Thoracic aorta (tissue), 2 donors: Measurements from ENCODE around the gene ARHGAP10. TPM values are rescaled to one million over a fixed set of nuclear protein-coding genes. Genes with fewer than 3 reads are reported as not detected.

ENCODE experiments used
- ATAC-seq: fragments of 150-250 bp; one replicate; pipeline ENCODE4 v1.8.0; 2017; ENCODE audit warnings: low read depth; ENCODE audit not compliant: insufficient number of reproducible peaks, low FRiP score
- DNase-seq: peaks from one replicate; pipeline ENCODE4 v3.0.0-alpha.2; 2020; ENCODE audit warnings: low spot score
- H3K27ac ChIP-seq, 2 donors: fragments of 200-600 bp; sonication (generic); 1 replicate in 1 of 2; 2 replicates in 1 of 2; pipeline ENCODE4 v1.5.1; 2016; ENCODE audit warnings: mild to moderate bottlenecking in 2 of 2, moderate library complexity in 2 of 2
- H3K27me3 ChIP-seq: fragments of 200-600 bp; sonication (generic); replicated peaks from 2 replicates; pipeline ENCODE4 v1.6.0; 2016; ENCODE audit warnings: mild to moderate bottlenecking; ENCODE audit not compliant: insufficient read depth
- H3K36me3 ChIP-seq: fragments of 200-600 bp; sonication (generic); one replicate; pipeline ENCODE4 v1.5.1; 2016
- H3K4me1 ChIP-seq, 2 donors: fragments of 200-600 bp; sonication (generic); 1 replicate in 1 of 2; 2 replicates in 1 of 2; pipeline versions ENCODE4 v1.5.1 to v1.6.0; 2016; ENCODE audit warnings: low read depth in 2 of 2, mild to moderate bottlenecking in 1 of 2; ENCODE audit not compliant: control insufficient read depth in 1 of 2
- H3K4me3 ChIP-seq: fragments of 200-600 bp; sonication (generic); 2 replicates; pipeline ENCODE4 v1.5.1; 2016; ENCODE audit warnings: mild to moderate bottlenecking
- H3K9me3 ChIP-seq: fragments of 200-600 bp; sonication (generic); 2 replicates; pipeline ENCODE4 v1.5.1; 2016
- total RNA-seq, 2 donors: library from RNA; depleted of rRNA; stranded (reverse); fragments of >200 nt; gene quantifications; one replicate each; pipeline versions ENCODE4 v1.1.0 to v1.2.3, GENCODE V29; 2016
- TF ChIP-seq, protein P1 (sequence below): fragments of 200-600 bp; sonication (generic); IDR thresholded peaks from one replicate; pipeline ENCODE4 v1.5.1; 2019; ENCODE audit warnings: antibody characterized with exemption

Gene ARHGAP10
- total RNA-seq, 2 donors from 2014 or later = 195 to 211 TPM

DNA sequence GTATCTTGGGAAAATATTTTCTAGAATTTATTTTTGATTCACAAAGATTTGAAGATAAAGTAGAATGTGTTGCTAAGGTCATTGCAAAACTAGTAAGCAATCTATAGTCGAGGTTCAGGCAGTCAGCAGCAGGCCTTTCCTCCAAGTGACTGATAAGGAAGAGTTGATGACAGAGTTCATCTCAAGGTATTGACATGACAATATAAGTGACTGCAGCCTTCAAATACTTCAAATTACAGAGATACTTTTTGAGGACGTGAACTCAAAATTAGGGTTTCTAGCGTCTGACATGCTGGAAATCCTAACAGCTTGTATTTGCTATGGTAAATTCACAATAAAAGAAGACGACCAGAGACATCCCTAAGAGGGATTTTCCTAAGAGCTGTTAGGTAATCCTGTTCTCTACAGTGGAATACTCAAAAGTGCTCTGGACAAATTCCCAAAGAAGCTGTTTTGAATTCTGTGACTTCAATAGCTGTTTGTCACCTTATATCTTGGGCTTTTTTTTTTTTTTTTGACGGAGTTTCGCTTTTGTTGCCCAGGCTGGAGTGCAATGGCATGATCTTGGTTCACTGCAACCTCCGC lies 7.4 kb downstream of the ARHGAP10 start:
- TF ChIP-seq, protein P1, sequence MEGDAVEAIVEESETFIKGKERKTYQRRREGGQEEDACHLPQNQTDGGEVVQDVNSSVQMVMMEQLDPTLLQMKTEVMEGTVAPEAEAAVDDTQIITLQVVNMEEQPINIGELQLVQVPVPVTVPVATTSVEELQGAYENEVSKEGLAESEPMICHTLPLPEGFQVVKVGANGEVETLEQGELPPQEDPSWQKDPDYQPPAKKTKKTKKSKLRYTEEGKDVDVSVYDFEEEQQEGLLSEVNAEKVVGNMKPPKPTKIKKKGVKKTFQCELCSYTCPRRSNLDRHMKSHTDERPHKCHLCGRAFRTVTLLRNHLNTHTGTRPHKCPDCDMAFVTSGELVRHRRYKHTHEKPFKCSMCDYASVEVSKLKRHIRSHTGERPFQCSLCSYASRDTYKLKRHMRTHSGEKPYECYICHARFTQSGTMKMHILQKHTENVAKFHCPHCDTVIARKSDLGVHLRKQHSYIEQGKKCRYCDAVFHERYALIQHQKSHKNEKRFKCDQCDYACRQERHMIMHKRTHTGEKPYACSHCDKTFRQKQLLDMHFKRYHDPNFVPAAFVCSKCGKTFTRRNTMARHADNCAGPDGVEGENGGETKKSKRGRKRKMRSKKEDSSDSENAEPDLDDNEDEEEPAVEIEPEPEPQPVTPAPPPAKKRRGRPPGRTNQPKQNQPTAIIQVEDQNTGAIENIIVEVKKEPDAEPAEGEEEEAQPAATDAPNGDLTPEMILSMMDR = no peak
- peaks cover 59 to 83% of the 10 kb centered on the region in 2 donors for H3K4me1 ChIP-seq

DNA sequence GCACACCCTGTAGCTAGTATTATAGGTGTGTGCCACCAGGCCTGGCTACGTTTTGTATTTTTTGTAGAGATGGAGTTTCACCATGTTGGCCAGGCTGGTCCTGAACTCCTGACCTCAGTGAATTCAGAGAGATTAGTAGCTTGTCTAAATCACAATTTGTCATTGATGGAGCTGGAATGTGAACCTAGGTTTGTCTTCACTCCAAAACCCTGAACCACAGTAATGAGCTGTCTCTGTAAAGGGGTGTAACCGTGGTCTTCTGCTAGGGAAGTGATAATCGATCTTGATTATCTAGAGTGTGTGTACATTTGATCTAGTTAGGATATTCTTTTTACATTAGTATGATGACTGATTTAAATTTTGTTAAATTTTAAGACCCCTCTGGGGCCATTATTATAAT lies 8.3 kb downstream of the ARHGAP10 start:
- DNase-seq (no peak), ATAC-seq (no peak)
- H3K9me3 ChIP-seq = no peaks in the 10 kb centered on the region
- H3K4me3 ChIP-seq = no peak overlapping the region
- peaks cover 6% of the 10 kb centered on the region for H3K36me3 ChIP-seq
- H3K4me1 ChIP-seq = peaks cover 55 to 87% of the 10 kb centered on the region in 2 donors
- no peaks in the 10 kb centered on the region for H3K27me3 ChIP-seq
- TF ChIP-seq, protein P1 = no peak
- no peak overlapping the region for H3K27ac ChIP-seq

More for the DNA sequence above, 7.4 kb downstream of the ARHGAP10 start:
- H3K36me3 ChIP-seq = peaks cover 6% of the 10 kb centered on the region
- peak overlapping the region; percentile 18 for H3K4me3 ChIP-seq
- ATAC-seq (no peak), DNase-seq (no peak)
- H3K27ac ChIP-seq = peak overlapping the region; percentile 18 to 45
- no peaks in the 10 kb centered on the region for H3K9me3 ChIP-seq
- H3K27me3 ChIP-seq = no peaks in the 10 kb centered on the region

DNA sequence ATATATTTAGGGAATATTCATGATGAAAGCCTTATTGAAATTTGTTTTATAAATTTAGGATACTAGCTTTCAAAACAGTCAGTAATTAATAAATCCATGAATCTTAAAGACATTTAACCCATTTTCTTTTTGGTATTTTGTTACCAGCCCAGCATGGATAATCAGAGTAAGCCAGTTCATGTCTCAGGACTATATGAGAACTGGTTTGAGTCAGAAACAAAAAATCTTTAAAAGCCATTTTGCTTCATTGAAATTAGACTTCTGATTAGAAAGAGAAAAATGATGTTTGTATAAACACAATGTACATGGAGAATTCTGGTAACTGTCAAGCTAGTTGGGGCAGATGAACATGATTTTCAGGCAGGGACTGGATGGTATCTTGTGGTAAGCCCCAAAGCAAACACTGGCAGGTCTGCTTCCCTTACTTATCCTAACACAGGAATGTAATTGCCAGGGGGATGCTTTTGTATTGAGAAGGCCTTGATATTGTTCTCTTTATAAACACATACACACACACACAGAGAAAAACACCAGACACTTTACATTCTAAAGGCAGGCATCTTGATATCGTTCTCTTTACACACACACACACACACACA lies 9.4 kb downstream of the ARHGAP10 start:
- no peaks in the 10 kb centered on the region for H3K9me3 ChIP-seq
- TF ChIP-seq, protein P1 = no peak
- ATAC-seq (no peak), DNase-seq (no peak)
- H3K4me1 ChIP-seq = peaks cover 57 to 86% of the 10 kb centered on the region in 2 donors
- peaks cover 6% of the 10 kb centered on the region for H3K36me3 ChIP-seq
- no peaks in the 10 kb centered on the region for H3K27me3 ChIP-seq
- H3K27ac ChIP-seq = peak overlapping the region in 1 of 2 donors; percentile 5
- H3K4me3 ChIP-seq = no peak overlapping the region

DNA sequence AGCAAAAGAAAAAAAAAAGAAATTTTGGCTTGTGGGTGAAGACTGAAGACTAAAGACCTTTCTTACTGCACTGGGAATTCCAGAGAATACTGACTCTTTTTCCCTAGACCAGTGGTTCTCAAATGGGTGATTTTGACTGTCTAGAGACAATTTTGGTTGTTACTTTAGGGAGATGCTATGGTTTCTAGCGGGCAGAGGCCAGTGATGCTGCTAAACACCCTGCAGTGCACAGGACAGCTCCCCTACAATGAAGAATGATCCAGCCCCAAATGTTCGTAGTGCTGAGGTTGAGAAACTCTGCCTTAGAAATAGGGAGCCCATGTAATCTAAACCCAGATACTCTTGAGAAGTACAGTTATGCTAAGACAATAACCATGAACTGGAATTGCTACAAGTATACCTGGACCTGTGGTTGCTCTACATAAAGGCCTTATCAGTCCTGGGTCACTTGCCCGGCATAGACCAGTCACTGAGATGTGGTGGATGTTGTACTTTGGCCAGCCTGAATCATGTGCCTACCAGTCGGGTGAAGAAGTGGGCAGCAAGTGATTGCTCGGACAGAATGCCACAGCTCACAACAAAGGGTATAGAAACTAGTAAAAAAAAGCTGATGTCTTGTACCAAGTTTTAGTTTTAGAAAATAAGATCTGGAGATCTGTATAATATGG lies 16.0 kb downstream of the ARHGAP10 start:
- no peak for ATAC-seq
- DNase-seq = no peak
- Histone ChIP-seq H3K4me3 (no peak overlapping the region), H3K4me1 (peaks cover 41 to 85% of the 10 kb centered on the region in 2 donors), H3K36me3 (peaks cover 6% of the 10 kb centered on the region), H3K27ac (peak overlapping the region in 1 of 2 donors; percentile 1), H3K27me3 (no peaks in the 10 kb centered on the region), H3K9me3 (no peaks in the 10 kb centered on the region)
- TF ChIP-seq, protein P1 = no peak

DNA sequence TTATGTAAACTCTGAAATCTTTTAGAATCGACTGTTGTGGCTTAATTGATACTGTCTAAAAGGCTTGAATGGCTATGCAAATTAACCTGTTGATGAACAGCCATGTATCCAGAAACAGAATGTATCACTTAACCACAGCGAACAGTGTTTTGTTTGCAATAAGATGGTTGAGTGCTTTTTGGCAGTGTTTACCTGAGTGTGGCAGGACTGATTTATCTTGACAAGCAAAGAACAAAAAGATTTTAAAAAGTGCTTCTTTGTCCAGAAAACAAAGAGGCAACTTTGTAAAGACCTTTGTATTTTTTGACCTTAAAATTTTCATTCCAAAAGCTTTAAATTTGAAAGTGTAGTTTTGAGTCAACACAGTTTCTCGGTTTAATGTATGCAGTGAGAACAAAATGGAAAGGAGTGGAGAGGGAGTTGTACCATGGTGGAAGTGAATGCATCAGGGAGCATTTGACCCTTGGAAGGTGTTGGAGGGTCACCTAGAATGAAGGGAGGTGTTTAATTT lies 18.0 kb downstream of the ARHGAP10 start:
- ATAC-seq = no peak
- H3K27me3 ChIP-seq = no peaks in the 10 kb centered on the region
- H3K27ac ChIP-seq = no peak overlapping the region
- peaks cover 46 to 88% of the 10 kb centered on the region in 2 donors for H3K4me1 ChIP-seq
- TF ChIP-seq, protein P1 = no peak
- H3K36me3 ChIP-seq = no peaks in the 10 kb centered on the region
- no peak for DNase-seq
- no peaks in the 10 kb centered on the region for H3K9me3 ChIP-seq
- no peak overlapping the region for H3K4me3 ChIP-seq
